Mesenchymal stem cell (in vitro differentiated cells and primary cell): ENCODE measurements around the gene CYBA.

Experiments
- DNase-seq: peaks from one replicate; pipeline ENCODE4 v3.0.0-alpha.2; 2013
- H2AFZ ChIP-seq: one replicate; pipeline ENCODE4 v1.6.1; 2013; ENCODE audit warnings: low read depth, mild to moderate bottlenecking, control low read depth, inconsistent platforms, low read length, moderate library complexity
- H2AK5ac ChIP-seq: 2 replicates; pipeline ENCODE4 v1.6.1; 2013; ENCODE audit warnings: low read length, moderate library complexity, mild to moderate bottlenecking, inconsistent platforms; ENCODE audit not compliant: severe bottlenecking
- H2BK120ac ChIP-seq: one replicate; pipeline ENCODE4 v1.6.1; 2013; ENCODE audit warnings: low read depth, mild to moderate bottlenecking, inconsistent platforms, low read length, moderate library complexity
- H2BK12ac ChIP-seq, 2 experiments: one replicate each; pipeline ENCODE4 v1.6.1; 2013; ENCODE audit warnings: inconsistent platforms in 2 of 2, low read length in 2 of 2, mild to moderate bottlenecking in 2 of 2, moderate library complexity in 2 of 2, control low read depth in 1 of 2
- H2BK15ac ChIP-seq: one replicate; pipeline ENCODE4 v1.6.1; 2013; ENCODE audit warnings: mild to moderate bottlenecking, low read depth, inconsistent platforms; ENCODE audit not compliant: poor library complexity, severe bottlenecking
- H2BK5ac ChIP-seq: 2 replicates; pipeline ENCODE4 v1.6.1; 2013; ENCODE audit warnings: low read depth, mild to moderate bottlenecking, low read length, control low read depth, inconsistent platforms; ENCODE audit not compliant: poor library complexity, severe bottlenecking
- H3K14ac ChIP-seq, 2 experiments: one replicate each; pipeline ENCODE4 v1.6.1; 2013; ENCODE audit warnings: inconsistent platforms in 2 of 2, low read length in 2 of 2, control low read depth in 1 of 2, mild to moderate bottlenecking in 1 of 2, moderate library complexity in 1 of 2
- H3K18ac ChIP-seq, 2 experiments: one replicate each; pipeline ENCODE4 v1.6.1; 2013; ENCODE audit warnings: inconsistent platforms in 2 of 2, low read length in 2 of 2, control low read depth in 1 of 2, low read depth in 1 of 2, mild to moderate bottlenecking in 1 of 2
- H3K23ac ChIP-seq, 2 experiments: one replicate each; pipeline ENCODE4 v1.6.1; 2013; ENCODE audit warnings: inconsistent platforms in 2 of 2, low read length in 2 of 2, mild to moderate bottlenecking in 2 of 2, moderate library complexity in 2 of 2, control low read depth in 1 of 2
- H3K27ac ChIP-seq: 2 replicates; pipeline ENCODE4 v1.5.1; 2013; ENCODE audit warnings: mild to moderate bottlenecking, moderate library complexity, low read length, control low read depth, inconsistent platforms; ENCODE audit not compliant: poor library complexity, severe bottlenecking
- H3K27me3 ChIP-seq, 2 experiments: 2 replicates each; pipeline versions ENCODE4 v1.6.1 to v1.7.0; 2013; ENCODE audit warnings: low read length in 2 of 2, mild to moderate bottlenecking in 2 of 2, moderate library complexity in 2 of 2, control low read depth in 1 of 2, inconsistent platforms in 1 of 2; ENCODE audit not compliant: control insufficient read depth in 1 of 2, insufficient read depth in 1 of 2
- H3K36me3 ChIP-seq, 2 experiments: 2 replicates each; pipeline versions ENCODE4 v1.6.1 to v1.7.0; 2013; ENCODE audit warnings: low read length in 2 of 2, control low read depth in 1 of 2, inconsistent platforms in 1 of 2, low read depth in 1 of 2, mild to moderate bottlenecking in 1 of 2; ENCODE audit not compliant: insufficient read depth in 2 of 2, control insufficient read depth in 1 of 2
- H3K4ac ChIP-seq, 2 experiments: one replicate each; pipeline ENCODE4 v1.6.1; 2013; ENCODE audit warnings: inconsistent platforms in 2 of 2, low read length in 2 of 2, mild to moderate bottlenecking in 2 of 2, moderate library complexity in 2 of 2, control low read depth in 1 of 2, low read depth in 1 of 2
- H3K4me1 ChIP-seq: 2 replicates; pipeline ENCODE4 v1.6.1; 2013; ENCODE audit warnings: low read depth, low read length, control low read depth; ENCODE audit not compliant: control insufficient read depth, insufficient read depth
- H3K4me2 ChIP-seq: 2 replicates; pipeline ENCODE4 v1.6.1; 2013; ENCODE audit warnings: low read length, mild to moderate bottlenecking, inconsistent platforms; ENCODE audit not compliant: poor library complexity, severe bottlenecking
- H3K4me3 ChIP-seq, 2 experiments: 2 replicates each; pipeline versions ENCODE4 v1.5.1 to v1.7.0; 2013; ENCODE audit warnings: low read length in 2 of 2, mild to moderate bottlenecking in 2 of 2, control low read depth in 1 of 2, low read depth in 1 of 2; ENCODE audit not compliant: insufficient read depth in 1 of 2
- H3K79me1 ChIP-seq: replicated peaks from 2 replicates; pipeline ENCODE4 v1.6.1; 2013; ENCODE audit warnings: mild to moderate bottlenecking, control low read depth, low read length, inconsistent platforms; ENCODE audit not compliant: poor library complexity, severe bottlenecking
- H3K9ac ChIP-seq: 2 replicates; pipeline ENCODE4 v1.7.0; 2013; ENCODE audit warnings: mild to moderate bottlenecking, low read length, moderate library complexity
- H3K9me3 ChIP-seq: 2 replicates; pipeline ENCODE4 v1.7.0; 2013; ENCODE audit warnings: mild to moderate bottlenecking, low read length; ENCODE audit not compliant: control insufficient read depth
- H4K8ac ChIP-seq: one replicate; pipeline ENCODE4 v1.6.1; 2013; ENCODE audit warnings: inconsistent platforms, mild to moderate bottlenecking, low read length, moderate library complexity
- H4K91ac ChIP-seq: one replicate; pipeline ENCODE4 v1.6.1; 2013; ENCODE audit warnings: mild to moderate bottlenecking, low read length, inconsistent platforms
- WGBS: methylation state at CpG from one replicate; pipeline ENCODE4 v1.1.7; 2013; ENCODE audit warnings: mixed read lengths; 5-methylcytosine and 5-hydroxymethylcytosine counted together

Gene CYBA

DNA sequence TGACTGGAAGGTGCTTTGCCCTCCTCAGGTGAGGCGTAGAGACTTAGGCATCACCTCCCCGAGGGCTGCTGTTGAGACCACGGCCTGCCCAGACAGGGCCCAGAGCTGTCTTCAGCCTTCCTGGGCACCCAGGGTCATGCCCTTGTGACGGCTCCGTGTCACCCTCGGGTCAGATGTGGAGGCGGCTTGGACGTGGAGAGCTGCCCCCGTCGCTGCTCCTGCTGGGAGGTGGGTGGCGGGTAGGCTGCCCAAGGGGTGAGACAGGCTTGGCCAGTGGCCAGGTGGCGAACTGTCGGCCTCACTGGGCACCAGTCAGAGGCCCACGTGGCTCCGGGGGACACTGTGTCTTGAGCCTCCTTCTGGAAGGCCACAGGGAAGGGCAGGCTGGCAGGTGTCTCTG is 44.4 kb upstream of the CYBA start:
- H3K9ac ChIP-seq = no peak overlapping the region
- no peak overlapping the region for H2AFZ ChIP-seq
- no peak overlapping the region for H3K23ac ChIP-seq
- H4K8ac ChIP-seq = no peak overlapping the region
- peaks cover 24 to 47% of the 10 kb centered on the region in 2 experiments for H3K36me3 ChIP-seq
- no peak overlapping the region for H3K27ac ChIP-seq
- H3K9me3 ChIP-seq = no peaks in the 10 kb centered on the region
- H3K4ac ChIP-seq = no peak overlapping the region
- no peak overlapping the region for H2BK5ac ChIP-seq
- no peaks in the 10 kb centered on the region for H3K79me1 ChIP-seq
- H3K14ac ChIP-seq = no peak overlapping the region
- no peak overlapping the region for H3K18ac ChIP-seq
- H2BK120ac ChIP-seq = no peak overlapping the region
- H3K4me2 ChIP-seq = no peak overlapping the region
- H2BK12ac ChIP-seq = no peak overlapping the region
- H3K27me3 ChIP-seq = peaks cover 9 to 27% of the 10 kb centered on the region in 2 experiments
- no peak overlapping the region for H4K91ac ChIP-seq
- no peak overlapping the region for H3K4me3 ChIP-seq
- no peak for DNase-seq
- peaks cover 4% of the 10 kb centered on the region for H3K4me1 ChIP-seq
- no peak overlapping the region for H2AK5ac ChIP-seq
- 87% methylated on average over 15 of the region's 15 CpGs for WGBS
- no peak overlapping the region for H2BK15ac ChIP-seq

GRCh38 chr16:88694221-88695087 is 43.6 kb upstream of the CYBA start:
- H3K14ac ChIP-seq = no peak overlapping the region
- no peak overlapping the region for H2AK5ac ChIP-seq
- H4K91ac ChIP-seq = no peak overlapping the region
- H4K8ac ChIP-seq = no peak overlapping the region
- H3K23ac ChIP-seq = no peak overlapping the region
- H3K18ac ChIP-seq = no peak overlapping the region
- H2BK15ac ChIP-seq = no peak overlapping the region
- H2BK5ac ChIP-seq = no peak overlapping the region
- WGBS = 90% methylated on average over 37 of the region's 37 CpGs
- H3K4ac ChIP-seq = no peak overlapping the region
- no peak overlapping the region for H3K27ac ChIP-seq
- no peaks in the 10 kb centered on the region for H3K9me3 ChIP-seq
- H3K79me1 ChIP-seq = no peaks in the 10 kb centered on the region
- H3K4me3 ChIP-seq = no peak overlapping the region
- no peak overlapping the region for H3K4me2 ChIP-seq
- no peak overlapping the region for H3K9ac ChIP-seq
- H3K27me3 ChIP-seq = peaks cover 14 to 33% of the 10 kb centered on the region in 2 experiments
- no peak for DNase-seq
- H2AFZ ChIP-seq = no peak overlapping the region
- peaks cover 3% of the 10 kb centered on the region for H3K4me1 ChIP-seq
- H3K36me3 ChIP-seq = peaks cover 18 to 39% of the 10 kb centered on the region in 2 experiments
- H2BK120ac ChIP-seq = no peak overlapping the region
- no peak overlapping the region for H2BK12ac ChIP-seq

DNA sequence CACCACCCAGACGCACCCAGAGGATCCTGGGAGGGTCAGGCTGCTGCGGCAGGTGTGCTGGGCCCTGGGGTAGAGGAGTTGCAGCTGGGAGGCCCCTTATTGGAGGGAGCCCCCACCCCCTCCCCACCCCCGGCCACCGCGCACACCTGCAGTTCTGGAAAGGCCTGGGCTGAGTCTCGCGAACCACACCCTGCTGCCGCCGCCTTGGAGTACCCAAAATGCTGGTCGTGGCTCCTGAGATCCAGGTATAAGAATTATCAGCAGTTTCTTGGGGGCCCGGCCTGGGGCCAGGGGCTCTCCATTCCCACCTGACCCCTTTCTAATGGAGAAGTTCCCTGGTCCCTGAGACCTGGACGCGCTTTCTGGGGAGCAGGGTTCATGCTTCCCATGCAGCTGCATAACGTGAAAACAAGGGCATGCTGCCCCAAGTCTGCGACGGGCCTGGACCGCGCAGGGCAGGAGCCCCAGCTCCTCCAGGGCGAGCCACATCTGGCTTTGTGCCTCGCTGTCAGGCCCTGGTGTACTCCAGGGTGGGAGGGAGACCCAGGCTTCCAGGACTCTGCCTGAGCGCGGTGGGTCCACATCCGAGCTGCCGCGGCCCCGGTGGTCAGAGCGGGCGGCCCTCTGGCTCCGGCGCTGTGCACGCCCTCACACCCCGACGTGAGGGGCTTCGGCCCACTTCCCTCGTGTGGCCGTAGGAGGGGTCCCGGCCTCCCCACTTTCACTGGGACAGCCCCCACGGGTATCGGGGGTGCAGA is 42.7 kb upstream of the CYBA start:
- Histone ChIP-seq H3K4me1 (peaks cover 3% of the 10 kb centered on the region), H2AFZ (no peak overlapping the region), H2BK120ac (no peak overlapping the region), H2AK5ac (no peak overlapping the region), H2BK12ac (no peak overlapping the region), H3K36me3 (peaks cover 10 to 31% of the 10 kb centered on the region in 2 experiments), H3K27me3 (peaks cover 22 to 41% of the 10 kb centered on the region in 2 experiments), H4K8ac (no peak overlapping the region), H2BK15ac (no peak overlapping the region), H3K79me1 (no peaks in the 10 kb centered on the region), H3K9me3 (no peaks in the 10 kb centered on the region), H3K18ac (no peak overlapping the region), H3K14ac (no peak overlapping the region), H3K9ac (no peak overlapping the region), H3K4ac (no peak overlapping the region), H3K4me3 (peak overlapping the region in 1 of 2 experiments; percentile 7), H4K91ac (no peak overlapping the region), H3K27ac (no peak overlapping the region), H3K23ac (no peak overlapping the region), H2BK5ac (no peak overlapping the region), H3K4me2 (no peak overlapping the region)
- WGBS = 90% methylated on average over 36 of the region's 39 CpGs
- DNase-seq = no peak

DNA sequence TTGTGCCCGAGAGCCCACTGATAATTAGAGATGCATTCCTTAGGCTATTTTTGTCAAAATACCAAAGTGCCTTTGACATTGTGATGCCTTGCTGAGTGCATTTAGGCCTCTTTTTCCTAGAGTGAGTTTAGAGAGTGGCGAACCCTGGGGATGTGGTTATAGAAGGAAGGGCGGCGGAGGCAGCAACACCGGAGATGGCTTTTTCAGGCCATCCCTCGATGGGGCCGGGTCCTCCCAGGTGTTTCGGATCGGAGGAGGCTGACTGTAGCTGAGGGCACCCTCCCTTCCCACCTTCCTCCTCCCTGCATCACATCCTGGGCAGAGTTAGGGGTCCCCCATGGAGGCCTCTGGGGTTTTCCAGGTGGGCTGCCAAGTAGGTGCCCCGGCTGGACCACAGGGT is 42.0 kb upstream of the CYBA start:
- Histone ChIP-seq H2BK120ac (no peak overlapping the region), H3K14ac (no peak overlapping the region), H3K4me2 (no peak overlapping the region), H2BK15ac (no peak overlapping the region), H3K4me1 (peaks cover 3% of the 10 kb centered on the region), H2AK5ac (no peak overlapping the region), H3K27me3 (peaks cover 30 to 49% of the 10 kb centered on the region in 2 experiments), H2BK5ac (no peak overlapping the region), H3K9ac (no peak overlapping the region), H4K91ac (no peak overlapping the region), H3K27ac (no peak overlapping the region), H3K4me3 (no peak overlapping the region), H3K9me3 (no peaks in the 10 kb centered on the region), H4K8ac (no peak overlapping the region), H3K36me3 (peaks cover 5 to 24% of the 10 kb centered on the region in 2 experiments), H3K18ac (no peak overlapping the region), H3K23ac (no peak overlapping the region), H3K4ac (no peak overlapping the region), H2AFZ (no peak overlapping the region), H3K79me1 (no peaks in the 10 kb centered on the region), H2BK12ac (no peak overlapping the region)
- WGBS = 87% methylated on average over 10 of the region's 10 CpGs
- DNase-seq = no peak
